Keratinocyte (primary cell): ENCODE results near the gene MBD3L5. TPM values are rescaled to one million over a fixed set of nuclear protein-coding genes. Genes with fewer than 3 reads are reported as not detected.

ENCODE experiments used
- DNase-seq: peaks from one replicate; pipeline ENCODE4 v3.0.0-alpha.2; 2011; ENCODE audit warnings: low read depth, missing footprints, low spot score
- FAIRE-seq: peaks from 2 replicates; lab custom pipeline; 2011; peaks lifted over from hg19 to GRCh38; lab: Jason Lieb, UNC
- H2AFZ ChIP-seq: 2 replicates; pipeline ENCODE4 v1.6.0; 2012; ENCODE audit warnings: low read length, control low read depth, inconsistent platforms; ENCODE audit not compliant: control insufficient read depth
- H3K27ac ChIP-seq: 2 replicates; pipeline ENCODE4 v1.5.1; 2011; ENCODE audit warnings: low read length; ENCODE audit not compliant: control insufficient read depth, insufficient read depth
- H3K27me3 ChIP-seq: 3 replicates; pipeline ENCODE4 v1.6.0; 2011; ENCODE audit warnings: low read length; ENCODE audit not compliant: control insufficient read depth, insufficient read depth; ENCODE audit errors: extremely low read depth
- H3K36me3 ChIP-seq, 2 experiments: 2 replicates in 1 of 2; 3 replicates in 1 of 2; pipeline ENCODE4 v1.5.1; 2011; ENCODE audit warnings: low read length in 2 of 2, mild to moderate bottlenecking in 1 of 2; ENCODE audit not compliant: control insufficient read depth in 2 of 2, insufficient read depth in 2 of 2; ENCODE audit errors: extremely low read depth in 1 of 2
- H3K4me1 ChIP-seq: 3 replicates; pipeline ENCODE4 v1.5.1; 2011; ENCODE audit warnings: low read length; ENCODE audit not compliant: control insufficient read depth, insufficient read depth; ENCODE audit errors: extremely low read depth
- H3K4me2 ChIP-seq: 3 replicates; pipeline ENCODE4 v1.6.0; 2011; ENCODE audit warnings: low read depth, low read length; ENCODE audit not compliant: control insufficient read depth, insufficient read depth; ENCODE audit errors: extremely low read depth
- H3K4me3 ChIP-seq, 3 experiments: fragments of 200-600 bp in 1 of 3; sonication (generic) in 1 of 3; 2 replicates in 2 of 3; 3 replicates in 1 of 3; pipeline ENCODE4 v1.5.1; 2011 to 2016; ENCODE audit warnings: low read length in 3 of 3, mild to moderate bottlenecking in 3 of 3, control low read depth in 2 of 3, inconsistent platforms in 1 of 3, low read depth in 1 of 3, mixed read lengths in 1 of 3, mixed run types in 1 of 3, moderate library complexity in 1 of 3; ENCODE audit not compliant: control insufficient read depth in 2 of 3, insufficient read depth in 2 of 3; ENCODE audit errors: extremely low read depth in 1 of 3
- H3K79me2 ChIP-seq: 2 replicates; pipeline ENCODE4 v1.6.0; 2012; ENCODE audit warnings: low read length; ENCODE audit not compliant: control insufficient read depth, insufficient read depth
- H3K9ac ChIP-seq: 3 replicates; pipeline ENCODE4 v1.6.0; 2011; ENCODE audit warnings: low read length; ENCODE audit not compliant: control insufficient read depth, insufficient read depth; ENCODE audit errors: extremely low read depth
- H3K9me1 ChIP-seq: 3 replicates; pipeline ENCODE4 v1.6.0; 2011; ENCODE audit warnings: low read length; ENCODE audit not compliant: control insufficient read depth, insufficient read depth; ENCODE audit errors: extremely low read depth
- H3K9me3 ChIP-seq: 2 replicates; pipeline ENCODE4 v1.5.1; 2012; ENCODE audit warnings: low read depth, low read length; ENCODE audit not compliant: control insufficient read depth
- H4K20me1 ChIP-seq: 3 replicates; pipeline ENCODE4 v1.6.0; 2011; ENCODE audit warnings: low read length; ENCODE audit not compliant: control insufficient read depth, insufficient read depth; ENCODE audit errors: extremely low read depth
- EZH2 ChIP-seq: IDR thresholded peaks from one replicate; pipeline ENCODE4 v1.6.1; 2012; ENCODE audit warnings: inconsistent platforms, mild to moderate bottlenecking, low read length, moderate library complexity
- dilution Hi-C: fragments of 300-500 bp; cut with MboI; formaldehyde crosslinking; loops from one replicate; pipeline ENCODE4 v1.7.0; 2020; ENCODE audit warnings: low sequenced_read_pairs; ENCODE audit not compliant: extremely low pct_ligation_motif_present
- polyA plus RNA-seq, 5 experiments: library from polyadenylated mRNA; depleted of rRNA in 3 of 5; stranded (reverse) in 3 of 5; stranded (forward) in 1 of 5; unstranded in 1 of 5; fragments of >200 nt; gene quantifications; 1 replicate in 1 of 5; 2 replicates in 3 of 5; 3 replicates in 1 of 5; pipeline versions ENCODE4 v1.2.1 to v1.2.3, GENCODE V29; 2011 to 2012; ENCODE audit warnings: missing spikeins in 2 of 5, low read depth in 1 of 5, low replicate concordance in 1 of 5
- TF ChIP-seq, protein P1 (sequence below), 3 experiments: IDR thresholded peaks in 1 of 3; conservative IDR thresholded peaks in 1 of 3; optimal IDR thresholded peaks in 1 of 3; 2 replicates in 2 of 3; 3 replicates in 1 of 3; pipeline versions ENCODE3 to v1.5.1; 2011; ENCODE audit warnings: low read length in 3 of 3, mild to moderate bottlenecking in 3 of 3, moderate library complexity in 2 of 3, control low read depth in 1 of 3, inconsistent platforms in 1 of 3; ENCODE audit not compliant: insufficient read depth in 2 of 3; ENCODE audit errors: extremely low read depth in 1 of 3

Gene MBD3L5
- polyA plus RNA-seq, 1 donor (not counting 4 experiments of a cell fraction or from before 2014, with no cell fraction given): not detected

- dilution Hi-C loops: no loop called here
- no peak overlapping the region for H3K27ac ChIP-seq
- H4K20me1 ChIP-seq: no peaks in the 10 kb centered on the region
- peaks cover 46 to 54% of the 10 kb centered on the region in 2 experiments for H3K36me3 ChIP-seq
- no peaks in the 10 kb centered on the region for H3K9me1 ChIP-seq
- H3K4me1 ChIP-seq: no peaks in the 10 kb centered on the region
- no peak overlapping the region for H3K4me3 ChIP-seq
- no peak for FAIRE-seq
- no peak overlapping the region for H2AFZ ChIP-seq
- no peak overlapping the region for H3K4me2 ChIP-seq
- H3K9me3 ChIP-seq: peaks cover 37% of the 10 kb centered on the region
- no peak for TF ChIP-seq EZH2
- TF ChIP-seq, protein P1, sequence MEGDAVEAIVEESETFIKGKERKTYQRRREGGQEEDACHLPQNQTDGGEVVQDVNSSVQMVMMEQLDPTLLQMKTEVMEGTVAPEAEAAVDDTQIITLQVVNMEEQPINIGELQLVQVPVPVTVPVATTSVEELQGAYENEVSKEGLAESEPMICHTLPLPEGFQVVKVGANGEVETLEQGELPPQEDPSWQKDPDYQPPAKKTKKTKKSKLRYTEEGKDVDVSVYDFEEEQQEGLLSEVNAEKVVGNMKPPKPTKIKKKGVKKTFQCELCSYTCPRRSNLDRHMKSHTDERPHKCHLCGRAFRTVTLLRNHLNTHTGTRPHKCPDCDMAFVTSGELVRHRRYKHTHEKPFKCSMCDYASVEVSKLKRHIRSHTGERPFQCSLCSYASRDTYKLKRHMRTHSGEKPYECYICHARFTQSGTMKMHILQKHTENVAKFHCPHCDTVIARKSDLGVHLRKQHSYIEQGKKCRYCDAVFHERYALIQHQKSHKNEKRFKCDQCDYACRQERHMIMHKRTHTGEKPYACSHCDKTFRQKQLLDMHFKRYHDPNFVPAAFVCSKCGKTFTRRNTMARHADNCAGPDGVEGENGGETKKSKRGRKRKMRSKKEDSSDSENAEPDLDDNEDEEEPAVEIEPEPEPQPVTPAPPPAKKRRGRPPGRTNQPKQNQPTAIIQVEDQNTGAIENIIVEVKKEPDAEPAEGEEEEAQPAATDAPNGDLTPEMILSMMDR (optimal IDR thresholded peaks at IDR 0.05 in 1 of 3, IDR thresholded peaks at IDR 0.05 in 1 of 3, conservative IDR thresholded peaks at IDR 0.05 in 1 of 3; ENCODE audit: extremely low read depth in 1 of 3, insufficient read depth in 2 of 3, low read length in 3 of 3): no peak
- H3K9ac ChIP-seq: no peak overlapping the region
- no peaks in the 10 kb centered on the region for H3K27me3 ChIP-seq
- no peaks in the 10 kb centered on the region for H3K79me2 ChIP-seq
- no peak for DNase-seq
Observed at GRCh38 chr19:7078008-7078407, 47.6 kb downstream of the MBD3L5 start.

Other genes with a start within 250 kb of the MBD3L5 start
- gene ADGRE1, start 143.0 kb upstream of the MBD3L5 start, polyA plus RNA-seq: 0.04 TPM in 1 of 3 replicates, not detected in the others
- not detected in 3 replicates for gene MBD3L2B, start 9.1 kb upstream of the MBD3L5 start, polyA plus RNA-seq
- gene MBD3L4, start 9.6 kb downstream of the MBD3L5 start, polyA plus RNA-seq: not detected in 3 replicates
- not detected in 3 replicates for gene MBD3L2, start 18.7 kb downstream of the MBD3L5 start, polyA plus RNA-seq
- gene MBD3L3, start 28.1 kb downstream of the MBD3L5 start, polyA plus RNA-seq: not detected in 3 replicates
- gene ZNF557, start 39.1 kb downstream of the MBD3L5 start, polyA plus RNA-seq: 2.7 to 3.3 TPM (median 3.0 TPM) in 3 replicates